MCF 10A (cell line): ENCODE results near the gene SPOCK1. TPM values are rescaled to one million over a fixed set of nuclear protein-coding genes. Genes with fewer than 3 reads are reported as not detected.

Source experiments
- BruUV-seq: library from RNA; stranded (reverse); fragments of 400-500 nt; replicated peaks from 2 replicates; lab custom pipeline; 2021; lab: Mats Ljungman, UMichigan
- CTCF ChIA-PET: fragments of 300-600 bp; sonication (Branson Sonifier 250); formaldehyde crosslinking; extraction: SDS; loops from one replicate; lab custom pipeline; 2021; ENCODE audit warnings: antibody characterized with exemption, inconsistent platforms; lab: Yijun Ruan, JAX
- POLR2A ChIA-PET: fragments of 300-600, 350-650 bp; sonication (Branson Sonifier 250); formaldehyde crosslinking; extraction: SDS; loops from one replicate; lab custom pipeline; 2020; ENCODE audit warnings: antibody characterized with exemption, inconsistent platforms; lab: Yijun Ruan, JAX
- DNase-seq: peaks from one replicate; pipeline ENCODE4 v3.0.0-alpha.2; 2018; ENCODE audit not compliant: unreplicated experiment
- H3K27ac Mint-ChIP-seq: one replicate; pipeline ENCODE4 v1.8.0; 2022; ENCODE audit warnings: mild to moderate bottlenecking, low read depth, mixed read lengths; ENCODE audit not compliant: unreplicated experiment
- H3K27me3 Mint-ChIP-seq: one replicate; pipeline ENCODE4 v1.8.0; 2022; ENCODE audit warnings: mixed read lengths; ENCODE audit not compliant: insufficient read depth, unreplicated experiment
- H3K36me3 Mint-ChIP-seq: one replicate; pipeline ENCODE4 v1.8.0; 2022; ENCODE audit warnings: mild to moderate bottlenecking, moderate library complexity, mixed read lengths; ENCODE audit not compliant: insufficient read depth, unreplicated experiment
- H3K4me1 Mint-ChIP-seq: one replicate; pipeline ENCODE4 v1.8.0; 2022; ENCODE audit warnings: mixed read lengths; ENCODE audit not compliant: insufficient read depth, unreplicated experiment
- H3K4me3 Mint-ChIP-seq: one replicate; pipeline ENCODE4 v1.8.0; 2022; ENCODE audit warnings: mild to moderate bottlenecking, moderate library complexity, mixed read lengths; ENCODE audit not compliant: unreplicated experiment
- H3K9me3 Mint-ChIP-seq: one replicate; pipeline ENCODE4 v1.8.0; 2022; ENCODE audit warnings: mixed read lengths; ENCODE audit not compliant: unreplicated experiment
- intact Hi-C: fragments of 100-400 bp; cut with micrococcal nuclease; formaldehyde crosslinking; loops from 2 replicates; pipeline ENCODE4 v1.14.1; 2022
- total RNA-seq: library from RNA; stranded (reverse); gene quantifications from 2 replicates; pipeline ENCODE4 v1.2.3, GENCODE V29; 2022
- TF ChIP-seq, protein P1 (sequence below): fragments of 200-600 bp; IDR thresholded peaks from one replicate; pipeline ENCODE4 v1.8.0; 2022; ENCODE audit warnings: antibody characterized with exemption, mild to moderate bottlenecking; ENCODE audit not compliant: unreplicated experiment

The SPOCK1 gene
- total RNA-seq, 1 experiment from 2014 or later, result 34.3 TPM

DNA sequence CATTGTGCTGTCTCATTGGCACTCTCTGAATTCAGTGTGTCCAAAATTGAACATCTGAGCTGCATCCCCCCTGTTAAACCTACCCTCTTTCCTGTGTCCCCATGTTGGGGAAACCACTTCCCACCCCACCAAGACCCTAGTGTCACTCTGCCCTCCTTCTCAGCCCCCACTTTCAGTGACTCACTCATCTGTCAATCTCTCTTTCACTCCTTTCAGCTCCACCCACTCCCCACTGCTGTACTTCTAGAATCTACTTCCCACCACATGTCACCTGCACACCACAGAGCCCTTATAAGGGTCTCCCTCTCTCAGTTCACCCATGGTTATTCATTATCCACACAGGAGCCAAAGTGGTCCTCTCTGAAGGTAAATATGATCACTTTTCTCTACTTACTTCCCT is 5.8 kb upstream of the SPOCK1 start:
- intact Hi-C loops, result no loop called here
- CTCF ChIA-PET, result interaction anchor here (0.5 to 6.1 kb wide), 8 partner anchors 60 to 1033 kb away, joined by 3 to 76 read pairs (median 4); no protein-coding TSS in a partner anchor
- H3K36me3 Mint-ChIP-seq, result no peaks in the 10 kb centered on the region
- BruUV-seq, result no TSS peak
- TF ChIP-seq, protein P1, sequence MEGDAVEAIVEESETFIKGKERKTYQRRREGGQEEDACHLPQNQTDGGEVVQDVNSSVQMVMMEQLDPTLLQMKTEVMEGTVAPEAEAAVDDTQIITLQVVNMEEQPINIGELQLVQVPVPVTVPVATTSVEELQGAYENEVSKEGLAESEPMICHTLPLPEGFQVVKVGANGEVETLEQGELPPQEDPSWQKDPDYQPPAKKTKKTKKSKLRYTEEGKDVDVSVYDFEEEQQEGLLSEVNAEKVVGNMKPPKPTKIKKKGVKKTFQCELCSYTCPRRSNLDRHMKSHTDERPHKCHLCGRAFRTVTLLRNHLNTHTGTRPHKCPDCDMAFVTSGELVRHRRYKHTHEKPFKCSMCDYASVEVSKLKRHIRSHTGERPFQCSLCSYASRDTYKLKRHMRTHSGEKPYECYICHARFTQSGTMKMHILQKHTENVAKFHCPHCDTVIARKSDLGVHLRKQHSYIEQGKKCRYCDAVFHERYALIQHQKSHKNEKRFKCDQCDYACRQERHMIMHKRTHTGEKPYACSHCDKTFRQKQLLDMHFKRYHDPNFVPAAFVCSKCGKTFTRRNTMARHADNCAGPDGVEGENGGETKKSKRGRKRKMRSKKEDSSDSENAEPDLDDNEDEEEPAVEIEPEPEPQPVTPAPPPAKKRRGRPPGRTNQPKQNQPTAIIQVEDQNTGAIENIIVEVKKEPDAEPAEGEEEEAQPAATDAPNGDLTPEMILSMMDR, result no peak
- POLR2A ChIA-PET, result no interaction called here
- no peaks in the 10 kb centered on the region for H3K4me1 Mint-ChIP-seq
- H3K27me3 Mint-ChIP-seq, result no peaks in the 10 kb centered on the region
- H3K27ac Mint-ChIP-seq, result no peak overlapping the region
- H3K4me3 Mint-ChIP-seq, result no peak overlapping the region
- DNase-seq, result no peak
- H3K9me3 Mint-ChIP-seq, result no peaks in the 10 kb centered on the region

DNA sequence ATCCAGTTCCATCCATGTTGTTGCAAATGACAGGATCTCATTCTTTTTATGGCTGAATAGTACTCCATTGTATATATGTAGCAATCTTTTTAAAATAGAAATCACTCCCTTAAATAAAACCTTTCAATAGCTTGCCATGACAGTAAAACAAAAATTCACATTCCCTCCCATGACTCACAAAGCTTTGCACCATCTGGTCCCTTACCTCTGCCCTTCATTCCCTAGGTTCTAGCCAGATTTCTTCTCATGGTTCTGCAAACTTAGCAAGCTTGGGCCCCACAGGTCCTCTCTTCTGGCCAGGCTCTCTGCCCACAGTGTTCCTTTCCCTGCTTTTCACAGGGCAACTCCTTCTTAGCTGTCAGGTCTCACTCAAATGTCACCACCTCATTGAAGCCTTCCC is 4.3 kb upstream of the SPOCK1 start:
- no peak overlapping the region for H3K27ac Mint-ChIP-seq
- no peaks in the 10 kb centered on the region for H3K27me3 Mint-ChIP-seq
- DNase-seq, result no peak
- H3K4me1 Mint-ChIP-seq, result no peaks in the 10 kb centered on the region
- ChIA-PET CTCF (interaction anchor here (1.0 to 6.1 kb wide), 2 partner anchors 158 to 184 kb away, joined by 3 to 76 read pairs; no protein-coding TSS in a partner anchor), POLR2A (interaction anchor here (0.7 kb wide), 1 partner anchor 206 kb away, joined by 3 read pairs; no protein-coding TSS in a partner anchor)
- H3K9me3 Mint-ChIP-seq, result no peaks in the 10 kb centered on the region
- no peaks in the 10 kb centered on the region for H3K36me3 Mint-ChIP-seq
- BruUV-seq, result no TSS peak
- TF ChIP-seq, protein P1, result no peak
- intact Hi-C loops, result no loop called here
- H3K4me3 Mint-ChIP-seq, result no peak overlapping the region

DNA sequence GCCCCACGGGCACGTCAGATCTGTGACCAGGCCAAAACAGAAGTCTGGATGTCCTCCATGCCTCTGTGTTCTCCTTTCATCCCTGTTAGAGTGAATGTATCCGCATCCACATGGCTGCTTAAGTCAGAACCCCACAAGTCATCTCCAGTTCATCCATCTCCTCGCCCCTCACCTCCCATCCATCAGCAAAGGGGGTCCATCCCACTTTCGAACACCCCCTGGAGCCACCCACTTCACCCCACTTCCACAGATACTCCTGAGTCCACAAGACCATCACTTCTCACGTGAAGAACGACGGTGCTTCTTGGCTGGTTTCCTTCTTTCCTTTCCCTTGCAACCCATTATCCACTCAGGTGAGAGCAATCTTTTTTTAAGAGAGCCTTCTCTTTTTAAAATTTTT is 3.5 kb upstream of the SPOCK1 start:
- Mint-ChIP-seq H3K4me1 (peaks cover 4% of the 10 kb centered on the region), H3K36me3 (no peaks in the 10 kb centered on the region), H3K4me3 (no peak overlapping the region), H3K27me3 (no peaks in the 10 kb centered on the region), H3K9me3 (no peaks in the 10 kb centered on the region), H3K27ac (no peak overlapping the region)
- BruUV-seq, result no TSS peak
- POLR2A ChIA-PET, result no interaction called here
- CTCF ChIA-PET, result interaction anchor here (1.5 to 6.1 kb wide), 2 partner anchors 8 to 183 kb away, joined by 5 to 76 read pairs; no protein-coding TSS in a partner anchor
- no peak for DNase-seq
- TF ChIP-seq, protein P1, result no peak
- intact Hi-C loops, result no loop called here

DNA sequence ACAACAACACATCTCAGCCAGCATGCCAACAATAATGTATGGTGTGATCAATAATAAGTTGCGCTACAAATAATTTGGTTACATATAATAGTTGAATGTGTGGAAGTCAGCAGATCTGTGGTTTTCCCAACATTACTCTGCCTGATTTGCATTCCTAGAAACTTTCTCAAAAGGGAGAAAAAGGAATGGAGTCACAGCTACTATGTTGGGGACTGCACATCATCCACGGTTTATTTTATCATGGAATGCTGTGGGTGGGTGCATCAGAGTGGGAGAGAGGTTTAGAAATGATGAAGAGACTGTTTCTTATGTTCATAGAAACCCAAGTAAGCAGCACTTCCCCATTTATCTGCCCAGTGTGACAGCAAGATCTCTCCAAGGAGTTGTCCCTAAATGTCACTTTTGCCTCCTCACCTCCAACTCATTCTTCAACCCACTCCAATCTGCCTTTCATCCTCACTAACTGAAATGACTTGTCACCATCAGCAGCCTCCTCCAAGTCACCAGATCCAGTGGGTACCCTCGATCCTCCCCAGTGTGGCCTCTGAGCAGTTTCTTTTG is 2.8 kb upstream of the SPOCK1 start:
- no peaks in the 10 kb centered on the region for H3K9me3 Mint-ChIP-seq
- intact Hi-C loops, result no loop called here

More for the DNA sequence above, 2.8 kb upstream of the SPOCK1 start:
- no TSS peak for BruUV-seq
- no peak overlapping the region for H3K27ac Mint-ChIP-seq
- DNase-seq, result no peak
- H3K4me1 Mint-ChIP-seq, result peaks cover 5% of the 10 kb centered on the region
- CTCF ChIA-PET, result interaction anchor here (0.7 to 6.1 kb wide), 4 partner anchors 9 to 182 kb away, joined by 3 to 76 read pairs (median 4); no protein-coding TSS in a partner anchor
- H3K27me3 Mint-ChIP-seq, result no peaks in the 10 kb centered on the region
- POLR2A ChIA-PET, result no interaction called here
- H3K4me3 Mint-ChIP-seq, result no peak overlapping the region
- TF ChIP-seq, protein P1, result no peak
- H3K36me3 Mint-ChIP-seq, result no peaks in the 10 kb centered on the region
